Left lung (tissue), 10 donors: ENCODE results near the gene CYP39A1. TPM values are rescaled to one million over a fixed set of nuclear protein-coding genes. Genes with fewer than 3 reads are reported as not detected.

Source experiments
- ATAC-seq: fragments of 200-7000 bp; cut with Tn5 transposase; one replicate; pipeline ENCODE4 v1.9.1; 2020; ENCODE audit warnings: moderate library complexity
- DNase-seq, 4 donors: peaks; one replicate each; pipeline ENCODE4 v3.0.0-alpha.2; 2013 to 2020
- H3K27ac ChIP-seq, 2 donors: fragments of 200-600 bp; sonication (generic) in 1 of 2; one replicate each; pipeline versions ENCODE4 v1.5.0 to v1.8.0; 2020 to 2021
- H3K27me3 ChIP-seq, 2 donors: fragments of 200-600 bp; sonication (generic) in 1 of 2; one replicate each; pipeline versions ENCODE4 v1.5.0 to v1.8.0; 2020 to 2021
- H3K36me3 ChIP-seq, 2 donors: fragments of 200-600 bp; sonication (generic) in 1 of 2; one replicate each; pipeline versions ENCODE4 v1.5.0 to v1.8.0; 2020 to 2021
- H3K4me1 ChIP-seq, 2 donors: fragments of 200-600 bp; one replicate each; pipeline ENCODE4 v1.8.0; 2021
- H3K4me3 ChIP-seq, 2 donors: fragments of 200-600 bp; sonication (generic) in 1 of 2; one replicate each; pipeline versions ENCODE4 v1.5.0 to v1.8.0; 2020 to 2021; ENCODE audit warnings: mild to moderate bottlenecking in 1 of 2
- H3K9me3 ChIP-seq, 2 donors: fragments of 200-600 bp; sonication (generic) in 1 of 2; one replicate each; pipeline versions ENCODE4 v1.5.0 to v1.8.0; 2020 to 2021
- intact Hi-C, 2 donors: fragments of 100-400 bp; cut with DNase I; formaldehyde crosslinking; loops; one replicate each; pipeline versions ENCODE4 v1.11.2 to v1.14.2; 2022
- polyA plus RNA-seq, 6 donors: library from polyadenylated mRNA; unstranded; fragments of 120-200 nt; gene quantifications; one replicate each; pipeline ENCODE4 v1.2.1, GENCODE V29; 2013; ENCODE audit not compliant: insufficient read length in 6 of 6
- total RNA-seq, 2 donors: library from RNA; stranded (reverse); fragmentation: NEBNext Ultra II Directional; extraction: Animal tissue kit (Norgen Biotek cat#: 25700); gene quantifications; one replicate each; pipeline ENCODE4 v1.2.1, GENCODE V29; 2021
- TF ChIP-seq, protein P1 (sequence below), 2 donors: fragments of 200-600 bp; sonication (generic) in 1 of 2; IDR thresholded peaks; one replicate each; pipeline versions ENCODE4 v1.5.0 to v1.8.0; 2021; ENCODE audit warnings: antibody characterized with exemption in 2 of 2
- donor health status: DM: no; HTN: yes; CAD: no.
- donor health status: DM: no; HTN: no; CAD: no.

CYP39A1 gene
- total and polyA plus RNA-seq, 8 donors, result 4.5 to 11.9 (median 9.8) TPM

DNA sequence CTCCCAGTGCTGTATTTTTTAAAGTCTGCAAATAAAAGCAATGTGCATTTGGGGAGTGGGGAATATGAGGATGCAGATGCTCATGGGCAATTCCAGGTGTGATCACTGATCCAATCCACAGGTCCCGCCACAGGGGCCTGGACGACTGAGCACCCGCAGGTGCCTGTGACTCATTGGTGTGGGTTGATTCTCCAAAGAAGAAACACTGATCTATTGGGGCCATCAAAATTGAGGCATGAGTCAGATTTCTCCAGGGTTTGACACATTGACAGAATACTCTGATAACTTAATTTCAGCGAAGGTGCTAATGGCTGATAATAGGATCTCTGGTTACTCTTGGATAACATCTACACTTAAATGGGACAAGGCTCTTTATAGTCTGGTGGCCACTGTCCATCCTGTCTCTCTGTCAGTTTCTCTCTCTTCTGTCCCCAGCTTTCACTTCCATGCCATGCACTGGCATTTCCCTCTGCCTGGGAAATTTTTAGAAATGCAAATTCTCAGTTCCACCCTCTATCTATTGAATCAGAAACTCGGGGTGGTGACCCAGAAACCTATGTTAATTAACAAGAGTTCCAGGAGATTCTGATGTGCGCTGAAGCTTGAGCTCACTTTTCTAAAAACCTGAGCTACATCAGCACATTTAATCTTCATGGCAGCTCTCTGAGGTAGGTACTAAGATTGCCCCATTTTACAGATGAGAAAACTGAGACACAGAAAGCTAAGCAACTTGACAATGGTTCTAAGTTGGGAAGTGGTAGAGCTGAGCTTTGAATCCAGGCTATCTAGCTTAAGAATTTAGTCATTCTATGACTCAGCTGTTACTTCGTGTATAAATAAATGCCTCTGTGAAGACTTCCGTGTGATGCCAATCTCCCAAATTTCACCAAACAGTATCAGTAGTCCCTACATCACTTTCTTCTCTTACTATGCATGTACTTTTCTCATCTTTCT lies 151.2 kb downstream of the CYP39A1 start:
- no peak overlapping the region for H3K4me3 ChIP-seq
- no peaks in the 10 kb centered on the region for H3K36me3 ChIP-seq
- DNase-seq, result no peak
- H3K27ac ChIP-seq, result no peak overlapping the region
- intact Hi-C loops, result no loop called here
- TF ChIP-seq, protein P1, sequence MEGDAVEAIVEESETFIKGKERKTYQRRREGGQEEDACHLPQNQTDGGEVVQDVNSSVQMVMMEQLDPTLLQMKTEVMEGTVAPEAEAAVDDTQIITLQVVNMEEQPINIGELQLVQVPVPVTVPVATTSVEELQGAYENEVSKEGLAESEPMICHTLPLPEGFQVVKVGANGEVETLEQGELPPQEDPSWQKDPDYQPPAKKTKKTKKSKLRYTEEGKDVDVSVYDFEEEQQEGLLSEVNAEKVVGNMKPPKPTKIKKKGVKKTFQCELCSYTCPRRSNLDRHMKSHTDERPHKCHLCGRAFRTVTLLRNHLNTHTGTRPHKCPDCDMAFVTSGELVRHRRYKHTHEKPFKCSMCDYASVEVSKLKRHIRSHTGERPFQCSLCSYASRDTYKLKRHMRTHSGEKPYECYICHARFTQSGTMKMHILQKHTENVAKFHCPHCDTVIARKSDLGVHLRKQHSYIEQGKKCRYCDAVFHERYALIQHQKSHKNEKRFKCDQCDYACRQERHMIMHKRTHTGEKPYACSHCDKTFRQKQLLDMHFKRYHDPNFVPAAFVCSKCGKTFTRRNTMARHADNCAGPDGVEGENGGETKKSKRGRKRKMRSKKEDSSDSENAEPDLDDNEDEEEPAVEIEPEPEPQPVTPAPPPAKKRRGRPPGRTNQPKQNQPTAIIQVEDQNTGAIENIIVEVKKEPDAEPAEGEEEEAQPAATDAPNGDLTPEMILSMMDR (IDR thresholded peaks at IDR 0.05), result no peak
- H3K9me3 ChIP-seq, result no peaks in the 10 kb centered on the region
- no peaks in the 10 kb centered on the region for H3K4me1 ChIP-seq
- no peak for ATAC-seq
- H3K27me3 ChIP-seq, result peaks cover 0 to 5% of the 10 kb centered on the region in 2 donors

DNA sequence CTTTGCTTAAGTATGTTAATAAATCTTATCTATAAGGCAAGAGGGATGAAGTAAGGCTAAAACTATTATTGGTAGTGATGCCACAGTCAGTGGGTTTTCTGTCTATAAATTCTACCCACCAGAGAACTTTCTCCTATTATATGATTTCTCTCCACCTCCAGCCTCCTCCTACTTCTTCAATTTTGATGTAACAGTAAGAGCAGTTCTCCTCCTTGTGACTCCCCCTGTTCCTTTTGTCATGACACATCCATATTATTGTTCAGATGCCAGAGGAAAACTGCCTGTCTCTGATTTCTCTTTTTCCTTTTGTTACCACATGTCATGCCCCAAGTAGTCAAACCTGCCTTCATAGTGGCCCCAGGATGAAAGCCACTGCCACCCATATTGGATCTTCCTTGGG lies 152.2 kb downstream of the CYP39A1 start:
- no peak overlapping the region for H3K4me3 ChIP-seq
- ATAC-seq, result no peak
- H3K27ac ChIP-seq, result no peak overlapping the region
- peaks cover 0 to 5% of the 10 kb centered on the region in 2 donors for H3K27me3 ChIP-seq
- DNase-seq, result no peak
- intact Hi-C loops, result no loop called here
- H3K36me3 ChIP-seq, result no peaks in the 10 kb centered on the region
- H3K4me1 ChIP-seq, result no peaks in the 10 kb centered on the region
- TF ChIP-seq, protein P1 (IDR thresholded peaks at IDR 0.05), result no peak
- no peaks in the 10 kb centered on the region for H3K9me3 ChIP-seq

Other genes starting within 250 kb of the CYP39A1 start
- gene RCAN2, start 161.4 kb downstream of the CYP39A1 start, total RNA-seq, result 10 to 100 TPM; 28.1 to 35.8 TPM
- gene RCAN2, start 161.4 kb downstream of the CYP39A1 start, polyA plus RNA-seq, result 1 to 10 TPM; 2.5 to 3.3 (median 3.1) TPM
- 10 to 100 TPM in 1 of 2 donors, 1 to 10 TPM in 1; 8.1 to 12.4 TPM for gene SLC25A27, start 157 bp upstream of the CYP39A1 start, total RNA-seq
- 100 to 1,000 TPM in 4 of 6 donors, 10 to 100 TPM in 2; 88.1 to 140 (median 112) TPM for gene SLC25A27, start 157 bp upstream of the CYP39A1 start, polyA plus RNA-seq
- under 1 TPM; 0.34 to 0.38 TPM for gene TDRD6, start 35.1 kb upstream of the CYP39A1 start, total RNA-seq
- 1 to 10 TPM; 1.1 to 2.2 (median 1.7) TPM for gene TDRD6, start 35.1 kb upstream of the CYP39A1 start, polyA plus RNA-seq
- gene PLA2G7, start 82.6 kb upstream of the CYP39A1 start, total RNA-seq, result 10 to 100 TPM; 19.6 to 32.1 TPM
- 1 to 10 TPM in 4 of 6 donors, under 1 TPM in 2; 0.88 to 1.3 (median 1.1) TPM for gene PLA2G7, start 82.6 kb upstream of the CYP39A1 start, polyA plus RNA-seq
- gene ANKRD66, start 94.1 kb upstream of the CYP39A1 start, total RNA-seq, result 1 to 10 TPM in 1 of 2 donors, not detected in 1; 2.4 TPM
- gene ANKRD66, start 94.1 kb upstream of the CYP39A1 start, polyA plus RNA-seq, result 1 to 10 TPM in 4 of 6 donors, under 1 TPM in 2; 0.36 to 2.9 (median 2.5) TPM
- gene MEP1A, start 140.6 kb upstream of the CYP39A1 start, total RNA-seq, result not detected
- under 1 TPM in 1 of 6 donors, not detected in 5; 0.06 TPM for gene MEP1A, start 140.6 kb upstream of the CYP39A1 start, polyA plus RNA-seq